Psoas muscle (tissue), 8 donors: Measurements from ENCODE around the gene RHOBTB3. TPM values are rescaled to one million over a fixed set of nuclear protein-coding genes. Genes with fewer than 3 reads are reported as not detected.

Experiments
- ATAC-seq, 4 donors: fragments of 200-7000 bp; cut with Tn5 transposase; one replicate each; pipeline ENCODE4 v1.9.1; 2020; ENCODE audit warnings: moderate library complexity in 3 of 4, mild to moderate bottlenecking in 2 of 4
- DNase-seq, 2 donors: peaks; one replicate each; pipeline ENCODE4 v3.0.0-alpha.2; 2020
- H3K27ac ChIP-seq: fragments of 200-600 bp; one replicate; pipeline ENCODE4 v1.8.0; 2022
- H3K27me3 ChIP-seq, 3 donors: fragments of 200-600 bp in 1 of 3; one replicate each; pipeline versions ENCODE4 v1.6.1 to v1.8.0; 2013 to 2022; ENCODE audit warnings: low read length in 2 of 3, mild to moderate bottlenecking in 2 of 3, moderate library complexity in 1 of 3; ENCODE audit not compliant: insufficient read depth in 3 of 3
- H3K36me3 ChIP-seq, 2 donors: fragments of 200-600 bp in 1 of 2; one replicate each; pipeline versions ENCODE4 v1.6.1 to v1.8.0; 2013 to 2022; ENCODE audit warnings: low read depth in 1 of 2, mild to moderate bottlenecking in 1 of 2, moderate library complexity in 1 of 2; ENCODE audit not compliant: insufficient read depth in 1 of 2
- H3K4me1 ChIP-seq: fragments of 200-600 bp; one replicate; pipeline ENCODE4 v1.8.0; 2022
- H3K4me3 ChIP-seq: fragments of 200-600 bp; one replicate; pipeline ENCODE4 v1.8.0; 2022; ENCODE audit warnings: mild to moderate bottlenecking
- H3K9me3 ChIP-seq: fragments of 200-600 bp; one replicate; pipeline ENCODE4 v1.8.0; 2022
- WGBS, 3 donors: extraction: QIAGEN DNeasy Blood & Tissue Kit; methylation state at CpG; one replicate each; pipeline versions ENCODE4 v1.1.6 to v1.1.7; 2013; 5-methylcytosine and 5-hydroxymethylcytosine counted together
- intact Hi-C, 2 donors: fragments of 100-400 bp; cut with DNase I; formaldehyde crosslinking; loops; one replicate each; pipeline versions ENCODE4 v1.11.0 to v1.14.2; 2022
- polyA plus RNA-seq, 3 donors: library from polyadenylated mRNA; stranded (reverse); fragments of 200-250 nt; gene quantifications; one replicate each; pipeline ENCODE4 v1.2.3, GENCODE V29; 2013
- total RNA-seq, 4 donors: library from RNA; stranded (reverse); fragmentation: NEBNext Ultra II Directional in 2 of 4; extraction: Animal tissue kit (Norgen Biotek cat#: 25700) in 2 of 4; gene quantifications; one replicate each; pipeline versions ENCODE4 v1.2.1 to v1.2.4, GENCODE V29; 2021 to 2023
- TF ChIP-seq, protein P1 (sequence below): fragments of 200-600 bp; IDR thresholded peaks from one replicate; pipeline ENCODE4 v1.8.0; 2022; ENCODE audit warnings: antibody characterized with exemption
- donor health status: healthy with polysubstance abuse.
- donor health status: DM: no; HTN: no; CAD: no; lungs with moderate emphysema.
- donor health status: Bipolar disorder and iron deficiency.
- donor health status: healthy.
- donor health status: DM: yes; HTN: yes; CAD: no.
- donor health status: DM: no; HTN: no; CAD: no.
- donor health status: DM: no; HTN: no; CAD: no.
- donor health status: DM: yes; HTN: yes; CAD: no.

Gene RHOBTB3
- total and polyA plus RNA-seq, 7 donors: 19.0 to 86.0 (median 53.2) TPM

DNA sequence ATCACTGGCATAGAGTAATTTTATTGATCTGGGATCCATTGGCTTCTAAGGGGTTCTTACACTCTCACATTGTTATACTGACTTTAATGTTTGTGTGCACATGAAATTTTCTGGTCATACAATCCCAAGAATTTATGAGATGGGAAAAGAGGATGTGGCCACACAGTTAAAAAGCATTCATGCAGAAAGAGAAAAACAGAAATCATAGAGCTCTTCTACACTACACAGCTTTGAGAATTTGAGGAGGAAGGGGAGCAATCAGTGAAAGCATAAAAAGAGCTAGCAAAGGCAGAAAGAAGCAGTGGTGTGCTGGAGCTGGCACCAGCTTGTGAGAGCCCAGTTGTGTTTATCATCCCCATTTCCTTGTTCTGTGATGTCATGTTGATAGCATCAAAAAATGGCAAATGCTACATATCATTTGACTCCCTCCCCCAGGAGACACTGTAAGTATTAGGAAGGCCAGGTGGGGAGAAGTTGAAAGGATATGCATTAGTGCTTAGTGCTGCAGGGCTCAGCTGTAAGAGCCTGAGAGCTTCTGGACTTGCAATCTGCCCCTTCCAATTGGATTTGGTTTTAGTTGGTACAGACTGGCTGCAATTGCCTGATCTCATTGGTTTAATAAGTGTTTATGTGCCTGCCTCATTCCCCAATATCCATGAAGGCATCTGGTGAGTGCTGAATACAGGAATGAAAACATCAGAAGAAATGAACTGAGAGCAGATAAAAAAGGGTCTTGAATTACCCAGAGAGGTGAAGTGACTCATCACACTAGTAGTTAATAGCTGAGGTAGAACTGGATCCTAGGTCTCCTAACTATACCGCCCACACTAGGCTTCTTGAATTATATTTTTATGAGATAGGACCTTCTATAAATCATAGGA lies 30.9 kb downstream of the RHOBTB3 start:
- peaks cover 25% of the 10 kb centered on the region for H3K4me1 ChIP-seq
- WGBS, 3 donors: 64 to 94% (median 86%) methylated on average over 1 of the region's 1 CpG
- no peak for DNase-seq

DNA sequence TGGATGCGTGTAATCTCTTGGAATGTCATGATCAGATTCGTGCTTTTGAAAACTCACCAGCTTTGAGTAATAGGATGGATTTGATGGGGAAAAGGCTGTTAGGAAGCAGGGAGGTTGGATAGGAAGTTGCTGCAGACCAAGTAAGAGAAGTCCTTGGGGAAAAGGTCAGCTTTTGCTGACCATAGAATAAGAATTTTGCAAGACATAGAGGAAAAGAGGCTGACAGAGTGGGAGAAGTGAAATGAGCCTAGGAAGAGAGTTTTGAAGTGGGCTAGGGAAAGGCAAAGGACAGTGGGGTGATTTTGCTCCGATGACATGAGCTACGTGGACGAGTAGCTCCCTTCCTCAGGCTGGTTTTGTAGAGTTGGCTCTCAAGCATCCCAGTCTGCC lies 31.5 kb downstream of the RHOBTB3 start:
- H3K9me3 ChIP-seq: no peaks in the 10 kb centered on the region
- no peaks in the 10 kb centered on the region for H3K27me3 ChIP-seq
- no peak overlapping the region for H3K27ac ChIP-seq
- TF ChIP-seq, protein P1, sequence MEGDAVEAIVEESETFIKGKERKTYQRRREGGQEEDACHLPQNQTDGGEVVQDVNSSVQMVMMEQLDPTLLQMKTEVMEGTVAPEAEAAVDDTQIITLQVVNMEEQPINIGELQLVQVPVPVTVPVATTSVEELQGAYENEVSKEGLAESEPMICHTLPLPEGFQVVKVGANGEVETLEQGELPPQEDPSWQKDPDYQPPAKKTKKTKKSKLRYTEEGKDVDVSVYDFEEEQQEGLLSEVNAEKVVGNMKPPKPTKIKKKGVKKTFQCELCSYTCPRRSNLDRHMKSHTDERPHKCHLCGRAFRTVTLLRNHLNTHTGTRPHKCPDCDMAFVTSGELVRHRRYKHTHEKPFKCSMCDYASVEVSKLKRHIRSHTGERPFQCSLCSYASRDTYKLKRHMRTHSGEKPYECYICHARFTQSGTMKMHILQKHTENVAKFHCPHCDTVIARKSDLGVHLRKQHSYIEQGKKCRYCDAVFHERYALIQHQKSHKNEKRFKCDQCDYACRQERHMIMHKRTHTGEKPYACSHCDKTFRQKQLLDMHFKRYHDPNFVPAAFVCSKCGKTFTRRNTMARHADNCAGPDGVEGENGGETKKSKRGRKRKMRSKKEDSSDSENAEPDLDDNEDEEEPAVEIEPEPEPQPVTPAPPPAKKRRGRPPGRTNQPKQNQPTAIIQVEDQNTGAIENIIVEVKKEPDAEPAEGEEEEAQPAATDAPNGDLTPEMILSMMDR: no peak
- peaks cover 25% of the 10 kb centered on the region for H3K4me1 ChIP-seq
- DNase-seq (no peak), ATAC-seq (no peak)
- 66 to 90% (median 75%) methylated on average over 5 of the region's 5 CpGs for WGBS, 3 donors
- peaks cover 0 to 54% of the 10 kb centered on the region in 2 donors for H3K36me3 ChIP-seq
- H3K4me3 ChIP-seq: no peak overlapping the region
- intact Hi-C loops: no loop called here

More for the DNA sequence above, 30.9 kb downstream of the RHOBTB3 start:
- intact Hi-C loops: no loop called here
- no peak overlapping the region for H3K4me3 ChIP-seq
- no peaks in the 10 kb centered on the region for H3K9me3 ChIP-seq
- peak in 1 of 4 donors; percentile 23 for ATAC-seq
- no peaks in the 10 kb centered on the region for H3K27me3 ChIP-seq
- peaks cover 0 to 54% of the 10 kb centered on the region in 2 donors for H3K36me3 ChIP-seq
- TF ChIP-seq, protein P1: no peak
- no peak overlapping the region for H3K27ac ChIP-seq

DNA sequence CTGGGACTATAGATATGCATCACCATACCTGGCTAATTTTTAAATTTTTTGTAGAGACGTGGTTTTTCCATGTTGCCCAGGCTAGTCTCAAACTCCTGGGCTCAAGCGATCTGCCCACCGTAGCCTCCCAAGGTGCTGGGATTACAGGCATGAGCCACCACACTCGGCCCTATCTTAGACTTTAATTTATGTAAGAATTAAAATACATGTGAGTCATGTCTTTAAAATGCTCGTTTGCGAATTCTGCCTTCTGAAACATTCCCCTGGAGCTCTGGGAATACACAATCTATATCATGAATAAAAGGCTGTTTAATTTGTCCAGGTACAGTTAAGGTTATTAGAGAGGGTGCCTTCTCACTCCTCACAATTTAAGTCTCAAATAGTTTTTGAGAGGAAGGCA lies 32.8 kb downstream of the RHOBTB3 start:
- Histone ChIP-seq H3K27me3 (no peaks in the 10 kb centered on the region), H3K4me1 (peaks cover 25% of the 10 kb centered on the region), H3K27ac (no peak overlapping the region), H3K4me3 (no peak overlapping the region), H3K36me3 (peaks cover 0 to 64% of the 10 kb centered on the region in 2 donors), H3K9me3 (no peaks in the 10 kb centered on the region)
- 92 to 97% (median 95%) methylated on average over 6 of the region's 6 CpGs for WGBS, 3 donors
- DNase-seq (no peak), ATAC-seq (no peak)
- TF ChIP-seq, protein P1: no peak
- intact Hi-C loops: no loop called here

DNA sequence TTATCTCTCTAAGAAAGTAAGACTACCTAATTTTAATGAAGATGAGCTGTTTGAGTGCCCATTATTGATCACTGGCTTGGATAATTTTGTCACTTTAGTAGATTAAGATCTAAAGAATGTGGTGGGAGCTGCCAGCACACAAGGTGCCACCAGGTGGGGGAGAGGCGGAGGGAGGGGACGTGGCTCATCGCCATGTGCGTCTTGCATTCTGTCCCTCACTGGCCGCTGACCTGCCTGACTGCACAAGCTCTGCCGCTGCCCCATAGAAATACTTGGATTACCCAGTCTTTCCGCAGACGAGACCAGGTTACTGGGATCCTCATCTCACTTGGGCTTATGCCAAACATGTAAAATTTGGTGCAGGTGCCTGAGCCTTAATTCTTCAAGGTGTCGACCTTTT lies 37.6 kb downstream of the RHOBTB3 start:
- Histone ChIP-seq H3K27me3 (no peaks in the 10 kb centered on the region), H3K27ac (no peak overlapping the region), H3K36me3 (peaks cover 0 to 75% of the 10 kb centered on the region in 2 donors), H3K9me3 (no peaks in the 10 kb centered on the region), H3K4me3 (no peak overlapping the region), H3K4me1 (peaks cover 14% of the 10 kb centered on the region)
- DNase-seq (no peak), ATAC-seq (no peak)
- intact Hi-C loops: loop anchor here in 1 of 2 donors (2.0 kb wide), 1 partner anchor 30 kb away; no protein-coding TSS in a partner anchor
- WGBS, 3 donors: 95 to 97% (median 96%) methylated on average over 9 of the region's 9 CpGs
- TF ChIP-seq, protein P1: no peak
